NCI-H1436 treated with DMSO at 0.1 percent for 48 hours (cell line): ENCODE measurements around the gene TLX3.
"Not testable (repeated sequence)": the region's sequence is repeated elsewhere in the genome, so short reads cannot be mapped to it uniquely, and the experiment has no call there.

Source experiments
- DNase-seq: peaks from one replicate; lab custom pipeline; 2025; lab: John Stamatoyannopoulos, UW

Gene TLX3

DNA sequence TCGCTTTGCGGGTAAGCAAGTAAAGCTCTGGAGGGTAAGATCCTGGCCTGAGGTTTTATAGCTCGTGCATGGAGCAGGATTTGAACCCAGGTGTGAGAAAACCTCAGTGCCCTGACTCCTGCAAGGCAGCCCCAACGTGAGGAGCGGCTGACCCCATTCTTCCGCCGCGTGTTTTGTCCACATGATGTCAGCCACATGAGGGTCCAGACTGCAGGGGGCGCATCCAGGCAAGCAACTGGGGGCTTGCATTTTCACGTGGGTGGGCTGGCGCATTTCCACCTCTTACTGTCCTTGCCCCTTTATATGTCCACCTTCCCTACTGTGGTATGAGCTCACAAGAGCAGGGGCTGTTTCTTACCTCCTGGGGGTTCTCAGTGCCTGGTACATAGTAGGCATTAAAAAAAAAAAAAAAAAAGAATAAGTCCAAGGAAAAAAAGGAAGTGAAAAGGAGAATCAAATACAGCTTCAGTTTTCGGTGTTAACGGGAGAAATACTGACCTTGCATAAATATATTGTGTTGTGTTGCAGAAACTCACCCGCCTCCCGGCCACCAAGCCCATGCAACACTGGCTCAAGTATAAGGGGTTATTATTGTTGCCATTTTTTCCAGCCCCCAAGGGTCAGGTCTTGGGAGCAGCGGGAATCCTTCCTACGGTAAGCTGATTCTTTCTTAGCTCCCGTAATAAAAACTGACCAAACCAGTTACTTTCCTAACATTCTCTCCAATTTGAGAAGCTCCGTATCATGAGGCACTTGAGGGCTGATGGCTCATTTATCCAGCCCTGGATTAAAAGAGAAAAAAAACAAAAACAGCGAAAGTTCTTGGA lies 15.0 kb downstream of the TLX3 start:
- DNase-seq, result no peak

DNA sequence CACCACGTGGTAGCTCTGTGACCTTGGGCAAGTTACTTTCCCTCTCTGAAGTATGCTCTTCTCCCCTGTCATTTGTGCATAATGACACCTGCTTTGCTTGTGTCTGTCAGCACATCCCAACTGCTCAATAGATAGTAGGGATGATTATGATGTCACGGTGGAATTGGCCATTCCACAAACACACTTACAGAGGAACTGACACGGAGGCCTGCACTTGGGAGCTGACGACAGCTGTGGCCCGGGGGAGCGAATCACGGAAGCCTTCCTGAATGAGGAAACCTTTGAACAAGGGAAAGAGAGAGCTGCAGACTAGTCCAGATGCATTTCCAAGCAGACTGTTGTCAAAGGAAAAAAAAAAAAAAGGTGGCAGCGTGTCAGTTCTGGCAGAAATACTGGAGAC lies 21.0 kb downstream of the TLX3 start:
- DNase-seq, result no peak

- DNase-seq, result no peak
Measured at GRCh38 chr5:171335616-171336015, 26.6 kb downstream of the TLX3 start.

- no peak for DNase-seq
Measured at GRCh38 chr5:171336521-171337209, 27.6 kb downstream of the TLX3 start.

GRCh38 chr5:171337210-171337569 lies 28.1 kb downstream of the TLX3 start:
- DNase-seq, result no peak

DNA sequence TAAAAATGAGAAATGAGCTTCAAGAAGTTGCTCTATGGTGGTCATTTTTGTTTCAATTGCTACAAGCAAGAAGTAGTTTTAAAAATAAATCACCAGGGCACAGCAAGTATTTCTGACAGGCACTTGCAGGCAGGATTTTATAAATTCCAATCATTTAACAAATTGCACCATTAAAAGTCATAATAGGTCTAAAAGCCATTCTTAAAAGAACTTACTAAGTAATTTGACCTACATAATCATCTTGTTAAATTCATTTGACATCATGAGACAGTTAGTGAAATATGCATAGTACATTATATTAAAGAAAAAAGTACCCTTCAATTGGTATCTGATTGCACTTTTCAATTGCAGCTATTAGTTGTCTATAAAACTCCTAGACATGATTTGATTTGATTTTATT lies 31.0 kb downstream of the TLX3 start:
- DNase-seq, result no peak

DNA sequence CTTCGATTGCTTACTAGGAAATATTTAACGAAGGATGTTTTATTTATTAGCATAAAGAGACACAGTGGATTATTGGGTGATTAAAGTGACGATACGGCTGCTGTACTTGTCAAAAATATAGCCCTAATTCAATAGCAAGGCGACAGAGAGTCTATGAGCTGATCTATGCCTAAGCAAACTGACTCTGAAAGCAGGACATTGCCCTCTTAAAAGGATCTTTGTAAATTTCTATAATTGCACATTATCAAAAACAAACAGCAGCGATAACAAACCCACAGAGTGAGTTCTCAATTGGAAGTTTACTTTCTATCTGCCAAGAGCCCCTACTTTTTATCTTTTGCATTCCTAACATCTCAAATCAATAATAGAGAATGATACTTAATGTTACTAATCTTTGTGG lies 31.4 kb downstream of the TLX3 start:
- no peak for DNase-seq

GRCh38 chr5:171342362-171343111 lies 33.5 kb downstream of the TLX3 start:
- DNase-seq, result no peak

DNA sequence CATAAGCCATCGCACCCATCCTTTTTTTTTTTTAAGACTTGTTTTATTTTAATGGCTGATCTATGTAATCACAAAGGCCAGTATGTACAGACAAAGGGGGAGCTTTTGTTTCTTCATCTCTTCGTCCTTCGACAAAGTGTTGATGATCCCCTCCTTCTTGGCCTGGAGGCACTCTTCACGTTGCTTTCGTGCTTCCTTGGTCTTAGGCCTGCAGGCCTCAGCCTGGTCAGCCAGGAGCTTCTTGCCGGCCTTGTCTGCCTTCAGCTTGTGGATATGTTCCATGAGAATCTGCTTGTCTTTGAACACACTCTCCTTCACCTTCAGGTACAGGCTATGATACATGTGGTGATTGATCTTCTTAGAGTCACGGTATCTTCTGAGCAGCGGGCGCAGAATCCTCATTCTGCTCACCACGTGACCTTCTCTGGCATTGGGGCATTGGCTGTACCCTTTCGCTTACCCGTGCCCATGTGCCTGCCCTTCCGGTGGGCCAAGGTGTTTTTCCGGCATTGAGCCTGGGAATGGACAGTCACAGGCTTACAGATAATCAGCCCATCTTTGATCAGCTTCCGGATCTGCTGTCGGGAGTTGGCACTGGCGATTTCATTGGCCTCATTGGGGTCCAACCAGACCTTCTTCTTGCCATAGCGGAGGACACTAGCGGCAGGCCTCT lies 36.0 kb downstream of the TLX3 start:
- DNase-seq, result no peak

- no peak for DNase-seq
Measured at GRCh38 chr5:171351536-171352073, 42.6 kb downstream of the TLX3 start.

- DNase-seq, result no peak
Measured at GRCh38 chr5:171355302-171355724, 46.3 kb downstream of the TLX3 start.

DNA sequence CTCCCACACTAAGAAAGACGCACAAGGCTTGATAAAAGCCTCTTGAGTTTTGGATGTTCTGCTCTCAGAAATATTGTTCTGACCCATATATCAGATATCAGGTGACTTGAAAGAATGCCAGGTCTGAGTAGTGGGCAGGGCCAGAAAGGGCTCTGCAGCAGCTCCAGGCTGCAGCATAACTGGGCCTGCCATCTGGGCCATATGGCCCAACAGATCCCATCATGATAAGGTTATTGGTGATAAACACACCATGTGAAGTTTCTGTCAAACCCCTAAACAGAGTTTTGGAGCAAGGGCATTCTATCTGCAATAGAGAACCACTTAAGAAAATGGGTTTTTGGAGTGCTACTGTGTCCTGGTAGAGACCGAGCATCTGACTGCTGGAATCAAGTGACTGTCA lies 48.8 kb downstream of the TLX3 start:
- DNase-seq, result no peak

GRCh38 chr5:171361151-171361550 lies 52.1 kb downstream of the TLX3 start:
- not testable (repeated sequence) for DNase-seq
